ENCODE data around the gene PLA2G5.

PLA2G5 gene

GRCh38 chr1:20105856-20106255, 35.9 kb downstream of the PLA2G5 start:
- no peaks in the 10 kb centered on the region for H4K20me1 ChIP-seq (ENCODE audit: insufficient read depth, low read length)
- H3K79me2 ChIP-seq (ENCODE audit: low read length), result no peaks in the 10 kb centered on the region
- peaks cover 7% of the 10 kb centered on the region; the same call in 1 of the 2 replicates for H3K4me1 ChIP-seq (ENCODE audit: low read length)
- no peaks in the 10 kb centered on the region for H3K36me3 ChIP-seq (replicated peaks; ENCODE audit: insufficient read depth, low read length)
- TF ChIP-seq, protein P1, sequence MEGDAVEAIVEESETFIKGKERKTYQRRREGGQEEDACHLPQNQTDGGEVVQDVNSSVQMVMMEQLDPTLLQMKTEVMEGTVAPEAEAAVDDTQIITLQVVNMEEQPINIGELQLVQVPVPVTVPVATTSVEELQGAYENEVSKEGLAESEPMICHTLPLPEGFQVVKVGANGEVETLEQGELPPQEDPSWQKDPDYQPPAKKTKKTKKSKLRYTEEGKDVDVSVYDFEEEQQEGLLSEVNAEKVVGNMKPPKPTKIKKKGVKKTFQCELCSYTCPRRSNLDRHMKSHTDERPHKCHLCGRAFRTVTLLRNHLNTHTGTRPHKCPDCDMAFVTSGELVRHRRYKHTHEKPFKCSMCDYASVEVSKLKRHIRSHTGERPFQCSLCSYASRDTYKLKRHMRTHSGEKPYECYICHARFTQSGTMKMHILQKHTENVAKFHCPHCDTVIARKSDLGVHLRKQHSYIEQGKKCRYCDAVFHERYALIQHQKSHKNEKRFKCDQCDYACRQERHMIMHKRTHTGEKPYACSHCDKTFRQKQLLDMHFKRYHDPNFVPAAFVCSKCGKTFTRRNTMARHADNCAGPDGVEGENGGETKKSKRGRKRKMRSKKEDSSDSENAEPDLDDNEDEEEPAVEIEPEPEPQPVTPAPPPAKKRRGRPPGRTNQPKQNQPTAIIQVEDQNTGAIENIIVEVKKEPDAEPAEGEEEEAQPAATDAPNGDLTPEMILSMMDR (IDR thresholded peaks at IDR 0.05; ENCODE audit: low read length), result no peak
- no peak for TF ChIP-seq EZH2 (optimal IDR thresholded peaks at IDR 0.05; ENCODE audit: low read depth, low read length)
- TF ChIP-seq EZH2phosphoT487 (IDR thresholded peaks at IDR 0.05; ENCODE audit: low read length), result no peak
- H2AFZ ChIP-seq (ENCODE audit: low read length), result no peak overlapping the region
- no peaks in the 10 kb centered on the region for H3F3A ChIP-seq (ENCODE audit: insufficient read depth, low read length)
- H3K27me3 ChIP-seq (replicated peaks; ENCODE audit: insufficient read depth, low read length), result no peaks in the 10 kb centered on the region
- no peak overlapping the region for H3K4me2 ChIP-seq (ENCODE audit: low read depth, low read length)
- H3K4me3 ChIP-seq (ENCODE audit: low read length), result no peak overlapping the region
- no peak overlapping the region for H3K27ac ChIP-seq (ENCODE audit: low read length)
- no peak overlapping the region for H3K9ac ChIP-seq (ENCODE audit: low read length)
- H3K9me2 ChIP-seq (replicated peaks; ENCODE audit: insufficient read depth, low read length), result no peaks in the 10 kb centered on the region
- no peak for DNase-seq
- H3K9me3 ChIP-seq (replicated peaks; ENCODE audit: insufficient read depth, low read length), result no peaks in the 10 kb centered on the region

DNA sequence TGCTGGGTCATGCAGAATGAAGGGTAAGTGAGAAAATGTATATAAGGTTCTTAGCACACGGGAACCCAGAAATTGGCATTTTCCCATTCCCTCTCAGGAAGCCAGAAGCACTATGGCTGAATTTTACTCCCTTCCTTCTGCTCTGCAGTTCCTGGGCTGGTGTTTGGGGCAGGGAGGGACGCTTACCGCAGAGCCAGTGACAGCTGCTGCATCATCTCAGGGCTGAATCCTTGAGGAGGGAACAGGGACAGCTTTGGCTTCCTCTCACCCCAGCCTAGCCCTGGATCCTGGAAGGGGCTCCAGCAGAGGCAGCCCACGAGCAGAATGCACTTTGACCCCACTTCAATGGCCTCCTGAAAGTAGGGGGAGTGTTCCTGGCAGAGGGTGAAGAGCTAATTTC, 37.4 kb downstream of the PLA2G5 start:
- no peak overlapping the region for H3K9ac ChIP-seq (ENCODE audit: low read length)
- no peak overlapping the region for H3K27ac ChIP-seq (ENCODE audit: low read length)
- H2AFZ ChIP-seq (ENCODE audit: low read length), result no peak overlapping the region
- no peaks in the 10 kb centered on the region for H3F3A ChIP-seq (ENCODE audit: insufficient read depth, low read length)
- no peak for TF ChIP-seq EZH2 (optimal IDR thresholded peaks at IDR 0.05; ENCODE audit: low read depth, low read length)
- TF ChIP-seq, protein P1 (IDR thresholded peaks at IDR 0.05; ENCODE audit: low read length), result no peak
- no peak for TF ChIP-seq EZH2phosphoT487 (IDR thresholded peaks at IDR 0.05; ENCODE audit: low read length)
- H4K20me1 ChIP-seq (ENCODE audit: insufficient read depth, low read length), result no peaks in the 10 kb centered on the region
- H3K4me3 ChIP-seq (ENCODE audit: low read length), result no peak overlapping the region
- H3K36me3 ChIP-seq (replicated peaks; ENCODE audit: insufficient read depth, low read length), result no peaks in the 10 kb centered on the region
- no peak for DNase-seq
- H3K9me3 ChIP-seq (replicated peaks; ENCODE audit: insufficient read depth, low read length), result no peaks in the 10 kb centered on the region
- H3K4me2 ChIP-seq (ENCODE audit: low read depth, low read length), result no peak overlapping the region
- no peaks in the 10 kb centered on the region for H3K27me3 ChIP-seq (replicated peaks; ENCODE audit: insufficient read depth, low read length)
- no peaks in the 10 kb centered on the region for H3K79me2 ChIP-seq (ENCODE audit: low read length)
- peaks cover 7% of the 10 kb centered on the region; the same call in 1 of the 2 replicates for H3K4me1 ChIP-seq (ENCODE audit: low read length)
- H3K9me2 ChIP-seq (replicated peaks; ENCODE audit: insufficient read depth, low read length), result no peaks in the 10 kb centered on the region

- no peaks in the 10 kb centered on the region for H3K9me2 ChIP-seq (replicated peaks; ENCODE audit: insufficient read depth, low read length)
- peaks cover 7% of the 10 kb centered on the region; the same call in 1 of the 2 replicates for H3K4me1 ChIP-seq (ENCODE audit: low read length)
- H3K4me3 ChIP-seq (ENCODE audit: low read length), result no peak overlapping the region
- H3K9ac ChIP-seq (ENCODE audit: low read length), result no peak overlapping the region
- H4K20me1 ChIP-seq (ENCODE audit: insufficient read depth, low read length), result no peaks in the 10 kb centered on the region
- no peaks in the 10 kb centered on the region for H3K9me3 ChIP-seq (replicated peaks; ENCODE audit: insufficient read depth, low read length)
- no peak overlapping the region for H2AFZ ChIP-seq (ENCODE audit: low read length)
- H3F3A ChIP-seq (ENCODE audit: insufficient read depth, low read length), result no peaks in the 10 kb centered on the region
- TF ChIP-seq EZH2phosphoT487 (IDR thresholded peaks at IDR 0.05; ENCODE audit: low read length) (no peak), EZH2 (optimal IDR thresholded peaks at IDR 0.05; ENCODE audit: low read depth, low read length) (no peak)
- TF ChIP-seq, protein P1 (IDR thresholded peaks at IDR 0.05; ENCODE audit: low read length), result no peak
- no peak overlapping the region for H3K4me2 ChIP-seq (ENCODE audit: low read depth, low read length)
- no peaks in the 10 kb centered on the region for H3K27me3 ChIP-seq (replicated peaks; ENCODE audit: insufficient read depth, low read length)
- no peak for DNase-seq
- no peak overlapping the region for H3K27ac ChIP-seq (ENCODE audit: low read length)
- H3K79me2 ChIP-seq (ENCODE audit: low read length), result no peaks in the 10 kb centered on the region
- H3K36me3 ChIP-seq (replicated peaks; ENCODE audit: insufficient read depth, low read length), result no peaks in the 10 kb centered on the region
Measured at GRCh38 chr1:20107796-20108195, 37.8 kb downstream of the PLA2G5 start.

Measured in MM.1S (cell line).